Daoy (cell line): ENCODE measurements around the gene PLAAT2. TPM values are rescaled to one million over a fixed set of nuclear protein-coding genes. Genes with fewer than 3 reads are reported as not detected.
A peak's percentile ranks its signal among the peaks of the same experiment; 100 is the strongest.
"Not testable (repeated sequence)": the region's sequence is repeated elsewhere in the genome, so short reads cannot be mapped to it uniquely, and the experiment has no call there.

Experiments
- DNase-seq: peaks from one replicate; pipeline ENCODE4 v3.0.0-alpha.2; 2015; ENCODE audit warnings: low read depth
- total RNA-seq: library from RNA; depleted of rRNA; stranded (reverse); fragments of >200 nt; shearing (Covaris generic); gene quantifications from 2 replicates; pipeline ENCODE4 v1.2.3, GENCODE V29; 2014; rRNA removed

Gene PLAAT2
- total RNA-seq: 4.1 TPM in 1 of 2 replicates, not detected in the other

DNA sequence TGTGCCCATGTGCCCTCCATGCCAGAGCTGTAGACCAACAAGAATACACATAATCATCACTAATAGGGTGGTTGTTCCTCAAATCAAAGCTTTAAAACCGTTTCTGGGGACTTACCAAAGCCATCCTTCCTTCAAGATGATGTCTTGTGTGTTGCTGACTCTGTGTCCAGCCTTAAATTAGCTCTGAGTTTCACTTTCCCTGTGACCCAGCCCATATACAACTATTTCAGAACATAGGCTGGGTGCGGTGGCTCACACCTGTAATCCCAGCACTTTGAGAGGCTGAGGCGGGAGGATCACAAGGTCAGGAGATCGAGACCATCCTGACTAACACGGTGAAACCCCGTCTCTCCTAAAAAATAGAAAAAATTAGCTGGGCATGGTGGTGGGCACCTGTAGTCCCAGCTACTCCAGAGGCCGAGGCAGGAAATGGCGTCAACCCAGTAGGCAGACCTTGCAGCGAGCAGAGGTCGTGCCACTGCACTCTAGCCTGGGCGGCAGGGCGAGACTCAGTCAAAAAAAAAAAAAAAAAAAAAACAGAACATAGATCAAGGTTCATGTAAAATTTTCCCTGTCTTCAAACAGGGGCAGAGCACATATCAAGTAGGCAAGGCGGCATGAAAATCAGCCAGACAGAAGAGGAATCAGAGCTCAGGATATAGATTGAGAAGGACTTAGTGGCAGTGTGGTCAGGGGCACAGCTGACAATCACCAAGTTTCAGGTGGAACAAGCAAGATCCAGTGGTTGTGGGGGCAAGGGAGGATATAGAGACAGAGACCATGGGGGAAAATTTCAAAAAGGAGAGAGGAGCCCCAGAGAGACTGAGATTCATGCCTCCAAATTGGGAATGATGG, at the start of gene PLAAT2:
Gene PLAAT2, minus strand, starts transcription at position 179 of the 855 bp plus-strand sequence. Its CDS starts 55 bp downstream, at position 124.
- no peak for DNase-seq

GRCh38 chr11:63612181-63612580, 49.0 kb upstream of the PLAAT2 start:
- no peak for DNase-seq

DNA sequence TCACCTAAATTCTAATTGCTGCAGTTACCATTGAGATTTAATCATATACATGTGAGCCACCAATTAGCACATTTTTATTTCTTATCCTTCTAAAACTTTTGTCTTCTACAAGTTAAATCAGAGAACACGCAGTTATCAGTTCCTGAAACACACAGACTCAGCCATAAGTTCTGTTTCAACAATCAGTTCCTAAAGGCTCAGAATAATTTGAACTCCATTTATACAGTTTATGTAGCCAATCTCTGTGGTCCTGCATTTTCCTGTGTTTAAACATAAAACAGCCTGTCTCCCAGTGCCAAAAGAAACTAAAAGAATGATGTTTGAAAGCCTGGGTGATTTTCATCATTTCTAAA, 48.2 kb upstream of the PLAAT2 start:
- no peak for DNase-seq

- DNase-seq: peak; percentile 87
Observed at GRCh38 chr11:63610604-63611394, 47.6 kb upstream of the PLAAT2 start.

DNA sequence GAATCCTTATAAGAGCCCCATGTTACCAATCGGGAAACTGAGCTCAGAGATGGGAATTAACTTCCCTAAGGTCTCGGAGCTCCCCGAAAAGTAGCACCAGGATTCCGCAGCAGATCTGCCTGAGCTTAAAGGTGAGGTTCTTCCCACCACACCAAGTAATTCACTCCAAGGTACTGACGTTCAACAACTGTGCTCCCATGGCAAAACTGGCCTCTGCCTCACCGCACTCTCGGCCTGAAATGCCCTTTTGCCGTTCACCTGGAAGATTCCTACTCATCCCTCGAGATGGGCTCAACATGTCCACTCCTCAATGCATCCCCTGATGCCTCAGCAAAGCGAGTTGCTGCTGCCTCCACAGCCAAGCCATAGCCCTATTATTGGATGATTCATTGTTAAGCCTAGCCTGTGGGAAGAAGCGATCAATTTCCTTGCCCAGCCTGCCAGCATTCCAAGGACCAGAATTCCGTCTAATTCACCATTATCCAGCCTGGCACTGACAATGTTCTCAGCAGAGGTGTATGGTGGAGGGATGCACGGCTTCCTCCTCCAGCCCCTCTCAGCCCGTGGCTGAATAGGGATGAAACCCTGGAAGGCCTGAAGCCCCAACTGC, 46.9 kb upstream of the PLAAT2 start:
- peak; percentile 70 for DNase-seq

GRCh38 chr11:63609536-63609935, 46.4 kb upstream of the PLAAT2 start:
- DNase-seq: peak; percentile 58

- DNase-seq: peak; percentile 83
Observed at GRCh38 chr11:63608353-63609345, 45.5 kb upstream of the PLAAT2 start.

- peak; percentile 21 for DNase-seq
Observed at GRCh38 chr11:63603180-63603518, 40.0 kb upstream of the PLAAT2 start.

GRCh38 chr11:63602290-63603179, 39.4 kb upstream of the PLAAT2 start:
- DNase-seq: not testable (repeated sequence)

GRCh38 chr11:63599211-63600122, 36.3 kb upstream of the PLAAT2 start:
- DNase-seq: peak; percentile 95

GRCh38 chr11:63598556-63598955, 35.4 kb upstream of the PLAAT2 start:
- no peak for DNase-seq

DNA sequence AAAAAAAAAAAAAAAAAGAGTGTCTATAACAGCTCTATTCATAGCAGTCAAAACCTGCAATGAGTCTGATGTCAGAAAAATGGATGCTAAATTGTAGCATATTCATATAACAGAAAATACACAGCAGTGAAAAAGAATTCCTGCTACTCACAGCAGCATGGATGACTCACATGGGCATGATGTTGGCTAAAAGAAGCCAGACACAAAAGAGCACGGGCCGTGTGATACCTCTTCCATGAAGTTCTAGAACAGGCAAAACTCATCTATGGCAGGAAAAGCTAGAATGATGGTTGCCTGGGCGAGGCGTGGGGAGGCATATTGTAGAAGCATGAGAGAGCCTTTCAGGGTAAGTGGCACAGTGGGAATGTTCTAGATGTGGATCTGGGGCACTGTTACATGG, 32.1 kb upstream of the PLAAT2 start:
- DNase-seq: peak; percentile 24

DNA sequence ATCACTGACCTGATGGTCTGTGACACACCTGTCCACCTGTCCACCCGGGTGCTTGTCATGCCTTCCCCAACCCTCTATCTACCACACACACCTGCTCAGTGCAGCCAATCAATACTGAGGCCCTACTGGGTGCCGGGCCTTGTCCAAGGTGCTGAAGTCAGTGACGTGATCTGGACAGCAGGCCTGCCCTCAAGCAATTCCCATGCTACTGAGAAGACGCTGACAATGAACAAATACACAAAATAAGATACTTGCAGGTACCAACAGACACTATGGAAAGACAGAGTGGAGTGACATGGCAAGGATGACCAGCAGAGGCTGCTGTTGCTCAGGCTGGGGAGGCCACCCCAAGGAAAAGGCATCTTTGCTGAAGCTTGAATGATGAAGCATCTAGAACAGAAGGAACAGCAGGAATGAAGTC, 29.8 kb upstream of the PLAAT2 start:
- peak; percentile 41 for DNase-seq

DNA sequence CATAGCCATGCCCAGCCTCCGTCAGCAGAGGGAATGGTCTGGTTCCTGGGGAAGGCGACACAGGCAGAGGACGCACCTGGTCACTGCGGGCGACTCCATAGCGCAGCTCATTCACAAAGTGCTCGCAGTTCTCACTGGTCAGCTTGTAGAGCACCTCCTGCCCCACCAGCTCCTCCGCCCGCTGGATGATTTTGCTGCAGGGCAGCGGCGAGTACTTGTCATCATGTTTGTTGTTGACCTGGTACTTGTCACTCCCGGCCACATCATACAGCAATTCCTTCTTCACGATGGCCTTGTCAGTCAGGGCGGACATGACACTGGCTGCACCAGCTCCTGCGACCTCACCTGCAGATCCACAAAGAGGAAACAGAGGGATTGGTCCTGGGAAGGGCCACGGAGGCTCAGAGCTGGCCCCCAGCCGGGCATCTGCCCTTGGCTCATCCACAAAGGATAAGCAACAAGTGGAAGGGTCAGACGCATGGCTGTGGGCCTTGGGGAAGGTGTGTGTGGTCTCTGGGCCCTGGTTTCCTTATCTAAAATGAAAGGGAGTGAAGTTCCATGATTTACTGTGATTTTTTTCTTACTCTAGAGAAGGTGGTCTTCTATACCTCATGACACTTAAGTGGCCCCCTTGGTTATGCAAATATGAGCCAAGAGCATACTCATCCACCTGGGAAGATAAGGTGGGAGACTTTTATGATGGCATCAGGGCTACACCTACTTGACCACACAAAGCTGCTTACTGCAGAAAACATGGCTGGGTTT, 27.0 kb upstream of the PLAAT2 start:
- no peak for DNase-seq

DNA sequence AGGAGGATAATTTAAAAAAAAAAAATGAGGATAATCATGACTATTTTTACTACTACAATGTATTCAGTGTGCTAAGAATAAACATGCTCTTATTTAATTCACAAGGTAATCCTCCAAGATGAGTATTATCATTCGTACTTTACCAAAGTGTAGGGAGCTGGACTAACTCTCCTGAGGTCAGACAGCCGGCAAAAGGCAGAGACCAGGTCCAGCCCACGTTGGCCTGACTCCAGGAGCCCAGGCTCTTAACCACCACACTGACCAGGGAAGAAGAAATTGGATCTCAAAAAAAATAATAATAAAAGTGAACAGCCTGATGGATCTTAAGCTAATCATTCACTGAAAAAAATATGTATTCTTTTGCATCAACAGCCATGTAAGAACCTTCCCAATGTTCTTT, 25.8 kb upstream of the PLAAT2 start:
- no peak for DNase-seq

DNA sequence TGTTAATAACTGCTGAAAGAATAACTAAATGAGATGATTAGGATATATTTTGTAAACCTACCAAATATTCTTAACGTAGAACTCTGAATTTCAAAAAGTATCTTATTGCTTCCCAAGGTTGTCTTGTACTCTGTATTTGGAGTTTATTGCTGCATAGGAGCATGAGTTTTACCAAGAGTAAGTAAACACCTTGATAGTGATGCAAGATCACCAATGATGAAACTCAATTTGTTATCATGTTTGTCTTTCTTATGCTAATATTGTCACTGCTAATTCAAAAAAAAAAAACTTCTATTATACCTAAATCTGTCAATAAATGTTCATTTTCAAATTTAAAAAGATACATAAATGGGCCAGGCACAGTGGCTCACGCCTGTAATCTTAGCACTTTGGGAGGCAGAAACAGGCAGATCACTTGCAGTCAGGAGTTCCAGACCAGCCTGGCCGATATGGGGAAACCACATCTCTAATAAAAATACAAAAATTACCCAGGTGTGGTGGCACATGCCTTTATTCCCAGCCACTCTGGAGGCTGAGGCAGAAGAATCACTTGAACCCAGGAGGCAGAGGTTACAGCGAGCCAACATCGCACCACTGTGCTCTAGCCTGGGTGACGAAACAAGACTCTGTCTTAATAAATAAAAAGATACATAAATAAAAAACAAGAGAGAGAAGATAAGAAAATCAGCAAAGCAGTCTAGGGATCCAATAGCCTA, 23.4 kb upstream of the PLAAT2 start:
- no peak for DNase-seq

GRCh38 chr11:63583357-63583677, 20.1 kb upstream of the PLAAT2 start:
- DNase-seq: no peak

GRCh38 chr11:63581224-63581623, 18.0 kb upstream of the PLAAT2 start:
- not testable (repeated sequence) for DNase-seq
